ENCODE results near the gene CUL4A.

CUL4A gene

GRCh38 chr13:113179374-113180230 lies 29.8 kb upstream of the CUL4A start:
- Histone ChIP-seq H3K79me2 (ENCODE audit: insufficient read depth, low read length) (no peaks in the 10 kb centered on the region), H4K20me1 (ENCODE audit: insufficient read depth, low read length, poor library complexity, severe bottlenecking) (no peaks in the 10 kb centered on the region), H2AFZ (ENCODE audit: low read length) (no peak overlapping the region), H3K9me3 (ENCODE audit: insufficient read depth, low read depth, low read length) (no peaks in the 10 kb centered on the region), H3K9me2 (replicated peaks; ENCODE audit: low read depth, low read length) (no peaks in the 10 kb centered on the region), H3F3A (ENCODE audit: low read depth) (no peaks in the 10 kb centered on the region), H3K27me3 (ENCODE audit: insufficient read depth, low read length, poor library complexity, severe bottlenecking) (no peaks in the 10 kb centered on the region), H3K9ac (ENCODE audit: low read depth, low read length, poor library complexity, severe bottlenecking) (no peak overlapping the region), H3K4me2 (ENCODE audit: low read depth, low read length, poor library complexity, severe bottlenecking) (no peak overlapping the region), H3K4me3 (ENCODE audit: low read length, poor library complexity, severe bottlenecking) (no peak overlapping the region), H3K36me3 (ENCODE audit: insufficient read depth, low read length) (peaks cover 75% of the 10 kb centered on the region; the same call in 1 of the 2 replicates), H3K4me1 (ENCODE audit: insufficient read depth, low read length, poor library complexity, severe bottlenecking) (no peaks in the 10 kb centered on the region)
- TF ChIP-seq EZH2phosphoT487 (IDR thresholded peaks at IDR 0.05; ENCODE audit: borderline replicate concordance) (no peak), CTCF (conservative IDR thresholded peaks at IDR 0.05; ENCODE audit: low read length) (no peak)

- no peak overlapping the region for H2AFZ ChIP-seq (ENCODE audit: low read length)
- peaks cover 60% of the 10 kb centered on the region; the same call in 1 of the 2 replicates for H3K36me3 ChIP-seq (ENCODE audit: insufficient read depth, low read length)
- no peaks in the 10 kb centered on the region for H3K27me3 ChIP-seq (ENCODE audit: insufficient read depth, low read length, poor library complexity, severe bottlenecking)
- no peaks in the 10 kb centered on the region for H3K9me3 ChIP-seq (ENCODE audit: insufficient read depth, low read depth, low read length)
- no peak for TF ChIP-seq EZH2phosphoT487 (IDR thresholded peaks at IDR 0.05; ENCODE audit: borderline replicate concordance)
- no peak for TF ChIP-seq CTCF (conservative IDR thresholded peaks at IDR 0.05; ENCODE audit: low read length)
- no peaks in the 10 kb centered on the region for H3K4me1 ChIP-seq (ENCODE audit: insufficient read depth, low read length, poor library complexity, severe bottlenecking)
- H3K9ac ChIP-seq (ENCODE audit: low read depth, low read length, poor library complexity, severe bottlenecking): no peak overlapping the region
- no peaks in the 10 kb centered on the region for H3K79me2 ChIP-seq (ENCODE audit: insufficient read depth, low read length)
- no peaks in the 10 kb centered on the region for H3F3A ChIP-seq (ENCODE audit: low read depth)
- no peak overlapping the region for H3K4me2 ChIP-seq (ENCODE audit: low read depth, low read length, poor library complexity, severe bottlenecking)
- no peaks in the 10 kb centered on the region for H3K9me2 ChIP-seq (replicated peaks; ENCODE audit: low read depth, low read length)
- no peaks in the 10 kb centered on the region for H4K20me1 ChIP-seq (ENCODE audit: insufficient read depth, low read length, poor library complexity, severe bottlenecking)
- H3K4me3 ChIP-seq (ENCODE audit: low read length, poor library complexity, severe bottlenecking): no peak overlapping the region
Observed at GRCh38 chr13:113182046-113182445, 27.4 kb upstream of the CUL4A start.

- no peaks in the 10 kb centered on the region for H3F3A ChIP-seq (ENCODE audit: low read depth)
- H2AFZ ChIP-seq (ENCODE audit: low read length): no peak overlapping the region
- no peak overlapping the region for H3K4me2 ChIP-seq (ENCODE audit: low read depth, low read length, poor library complexity, severe bottlenecking)
- no peaks in the 10 kb centered on the region for H3K27me3 ChIP-seq (ENCODE audit: insufficient read depth, low read length, poor library complexity, severe bottlenecking)
- no peaks in the 10 kb centered on the region for H3K9me2 ChIP-seq (replicated peaks; ENCODE audit: low read depth, low read length)
- no peak overlapping the region for H3K9ac ChIP-seq (ENCODE audit: low read depth, low read length, poor library complexity, severe bottlenecking)
- TF ChIP-seq EZH2phosphoT487 (IDR thresholded peaks at IDR 0.05; ENCODE audit: borderline replicate concordance): no peak
- TF ChIP-seq CTCF (conservative IDR thresholded peaks at IDR 0.05; ENCODE audit: low read length): no peak
- H3K4me3 ChIP-seq (ENCODE audit: low read length, poor library complexity, severe bottlenecking): no peak overlapping the region
- H3K4me1 ChIP-seq (ENCODE audit: insufficient read depth, low read length, poor library complexity, severe bottlenecking): no peaks in the 10 kb centered on the region
- no peaks in the 10 kb centered on the region for H3K9me3 ChIP-seq (ENCODE audit: insufficient read depth, low read depth, low read length)
- no peaks in the 10 kb centered on the region for H3K79me2 ChIP-seq (ENCODE audit: insufficient read depth, low read length)
- peaks cover 61% of the 10 kb centered on the region; the same call in 1 of the 2 replicates for H3K36me3 ChIP-seq (ENCODE audit: insufficient read depth, low read length)
- H4K20me1 ChIP-seq (ENCODE audit: insufficient read depth, low read length, poor library complexity, severe bottlenecking): no peaks in the 10 kb centered on the region
Observed at GRCh38 chr13:113183450-113184129, 25.8 kb upstream of the CUL4A start.
